ENCODE data around the gene TRIM33.

DNA sequence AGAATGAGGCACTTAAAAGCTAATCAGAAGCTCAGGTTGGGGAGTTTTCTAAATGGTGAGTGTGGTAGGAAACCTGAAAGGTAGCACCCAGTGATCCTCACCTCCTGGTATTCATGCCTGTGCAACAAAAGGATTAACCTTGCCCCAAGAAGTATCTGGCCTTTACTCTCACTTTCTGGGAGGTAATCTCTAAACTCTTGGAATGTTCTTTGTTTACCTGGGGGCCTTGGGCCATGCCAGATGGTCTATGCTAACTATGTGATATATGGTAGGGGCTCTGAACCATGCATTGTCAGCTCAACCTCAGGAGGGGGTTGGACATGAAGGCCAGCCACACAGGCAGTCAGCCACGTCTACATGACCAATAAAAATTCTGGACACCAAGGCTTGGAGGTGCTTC lies 24.4 kb upstream of the TRIM33 start:
- TF ChIP-seq, protein P1, sequence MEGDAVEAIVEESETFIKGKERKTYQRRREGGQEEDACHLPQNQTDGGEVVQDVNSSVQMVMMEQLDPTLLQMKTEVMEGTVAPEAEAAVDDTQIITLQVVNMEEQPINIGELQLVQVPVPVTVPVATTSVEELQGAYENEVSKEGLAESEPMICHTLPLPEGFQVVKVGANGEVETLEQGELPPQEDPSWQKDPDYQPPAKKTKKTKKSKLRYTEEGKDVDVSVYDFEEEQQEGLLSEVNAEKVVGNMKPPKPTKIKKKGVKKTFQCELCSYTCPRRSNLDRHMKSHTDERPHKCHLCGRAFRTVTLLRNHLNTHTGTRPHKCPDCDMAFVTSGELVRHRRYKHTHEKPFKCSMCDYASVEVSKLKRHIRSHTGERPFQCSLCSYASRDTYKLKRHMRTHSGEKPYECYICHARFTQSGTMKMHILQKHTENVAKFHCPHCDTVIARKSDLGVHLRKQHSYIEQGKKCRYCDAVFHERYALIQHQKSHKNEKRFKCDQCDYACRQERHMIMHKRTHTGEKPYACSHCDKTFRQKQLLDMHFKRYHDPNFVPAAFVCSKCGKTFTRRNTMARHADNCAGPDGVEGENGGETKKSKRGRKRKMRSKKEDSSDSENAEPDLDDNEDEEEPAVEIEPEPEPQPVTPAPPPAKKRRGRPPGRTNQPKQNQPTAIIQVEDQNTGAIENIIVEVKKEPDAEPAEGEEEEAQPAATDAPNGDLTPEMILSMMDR (IDR thresholded peaks at IDR 0.05 in 2 of 3, conservative IDR thresholded peaks at IDR 0.05 in 1 of 3; ENCODE audit: borderline replicate concordance in 1 of 3, insufficient read depth in 1 of 3, low read depth in 2 of 3, low read length in 2 of 3), result no peak
- no peak for TF ChIP-seq SRF (IDR thresholded peaks at IDR 0.05; ENCODE audit: low read depth)
- TF ChIP-seq POLR2AphosphoS5 (IDR thresholded peaks at IDR 0.05; ENCODE audit: low read depth, low read length), result no peak
- no peak for TF ChIP-seq RAD21 (IDR thresholded peaks at IDR 0.05; ENCODE audit: low read depth)
- no peak for TF ChIP-seq POLR2A (IDR thresholded peaks at IDR 0.05; ENCODE audit: borderline replicate concordance, extremely low read depth, insufficient read depth, insufficient read length)
